ENCODE results near the gene SPTBN1. TPM values are rescaled to one million over a fixed set of nuclear protein-coding genes. Genes with fewer than 3 reads are reported as not detected.

The SPTBN1 gene
- total and polyA plus RNA-seq, 3 donors from 2014 or later: 143 to 366 (median 278) TPM

DNA sequence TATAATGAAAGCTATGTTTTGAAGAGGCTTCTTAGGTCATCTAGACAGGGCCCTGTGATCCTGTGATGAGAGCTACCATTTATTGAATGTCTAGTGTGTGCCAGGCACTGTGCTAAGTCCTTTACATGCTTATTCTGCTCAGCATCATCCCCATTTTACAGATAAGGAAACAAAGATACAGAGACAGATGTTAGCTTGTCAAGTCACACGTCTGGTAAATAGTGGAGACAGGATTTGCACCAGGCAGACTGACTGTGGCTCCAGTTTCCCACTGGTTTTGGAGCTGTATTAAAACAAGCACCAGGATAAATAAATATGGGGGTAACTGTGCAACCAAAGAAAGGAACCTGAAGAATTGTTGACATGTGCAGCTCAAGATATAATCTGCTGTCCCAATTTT, 248.1 kb downstream of the SPTBN1 start:
- no peaks in the 10 kb centered on the region for H3K36me3 ChIP-seq (ENCODE audit: low read depth, missing control alignments)
- H3K27me3 ChIP-seq: no peaks in the 10 kb centered on the region
- WGBS, 2 donors: 86 to 89% methylated on average over 1 of the region's 1 CpG
- H3K9me3 ChIP-seq: no peaks in the 10 kb centered on the region
- H3K4me3 ChIP-seq: no peak overlapping the region
- no peak overlapping the region for H3K27ac ChIP-seq
- TF ChIP-seq POLR2A (IDR thresholded peaks at IDR 0.05): no peak
- intact Hi-C loops (cut with DNase I; ENCODE audit: low total_unique reads): loop anchor here (5.0 kb wide), 1 partner anchor 492 kb away; no protein-coding TSS in a partner anchor
- no peaks in the 10 kb centered on the region for H3K4me1 ChIP-seq
- DNase-seq: no peak

DNA sequence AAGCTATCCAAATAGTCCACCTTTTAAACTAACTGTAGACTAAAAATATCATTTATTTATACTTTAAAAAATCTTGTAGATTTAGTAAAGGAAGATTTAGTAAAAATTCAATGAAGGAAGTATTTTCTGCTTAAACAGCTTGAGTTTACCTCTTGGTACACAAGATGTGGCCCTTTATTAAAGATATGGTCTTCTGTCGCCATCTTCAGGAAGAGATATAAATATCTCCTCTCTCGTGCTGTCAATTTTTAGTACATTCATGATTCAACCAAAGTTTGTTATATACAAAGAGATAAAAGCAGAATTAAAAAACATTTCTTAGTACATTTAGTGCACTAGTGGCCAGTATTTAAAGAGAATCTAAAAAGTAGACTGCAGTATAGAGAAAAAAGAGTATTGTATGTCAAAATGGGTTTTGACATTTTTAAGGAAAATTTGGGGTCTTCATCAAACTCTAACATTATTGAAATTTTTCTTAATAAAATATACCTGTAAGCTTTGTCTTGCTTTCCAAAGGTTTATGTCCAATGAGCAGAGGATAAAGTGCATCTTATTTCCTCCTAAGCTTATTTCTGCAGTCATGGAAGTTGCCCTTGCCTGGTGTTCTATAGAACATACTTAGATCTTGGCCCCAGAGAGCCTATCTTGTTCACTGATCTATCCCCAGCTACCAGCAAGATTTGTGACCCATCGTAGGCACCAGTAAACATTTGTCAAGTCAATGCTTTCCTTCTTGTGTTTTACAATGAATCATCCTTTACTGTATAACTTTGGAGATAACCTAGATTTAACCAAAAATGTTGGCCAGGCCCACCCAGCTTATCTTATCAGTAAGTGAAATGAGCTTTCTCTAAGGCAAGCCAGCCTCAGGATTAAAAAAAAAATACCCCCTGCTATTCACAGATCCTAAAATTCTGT, 248.8 kb downstream of the SPTBN1 start:
- Histone ChIP-seq H3K9me3 (no peaks in the 10 kb centered on the region), H3K27ac (no peak overlapping the region), H3K27me3 (no peaks in the 10 kb centered on the region), H3K36me3 (ENCODE audit: low read depth, missing control alignments) (no peaks in the 10 kb centered on the region), H3K4me3 (no peak overlapping the region), H3K4me1 (no peaks in the 10 kb centered on the region)
- WGBS, 2 donors: 21 to 25% methylated on average over 3 of the region's 3 CpGs
- TF ChIP-seq, protein P1, sequence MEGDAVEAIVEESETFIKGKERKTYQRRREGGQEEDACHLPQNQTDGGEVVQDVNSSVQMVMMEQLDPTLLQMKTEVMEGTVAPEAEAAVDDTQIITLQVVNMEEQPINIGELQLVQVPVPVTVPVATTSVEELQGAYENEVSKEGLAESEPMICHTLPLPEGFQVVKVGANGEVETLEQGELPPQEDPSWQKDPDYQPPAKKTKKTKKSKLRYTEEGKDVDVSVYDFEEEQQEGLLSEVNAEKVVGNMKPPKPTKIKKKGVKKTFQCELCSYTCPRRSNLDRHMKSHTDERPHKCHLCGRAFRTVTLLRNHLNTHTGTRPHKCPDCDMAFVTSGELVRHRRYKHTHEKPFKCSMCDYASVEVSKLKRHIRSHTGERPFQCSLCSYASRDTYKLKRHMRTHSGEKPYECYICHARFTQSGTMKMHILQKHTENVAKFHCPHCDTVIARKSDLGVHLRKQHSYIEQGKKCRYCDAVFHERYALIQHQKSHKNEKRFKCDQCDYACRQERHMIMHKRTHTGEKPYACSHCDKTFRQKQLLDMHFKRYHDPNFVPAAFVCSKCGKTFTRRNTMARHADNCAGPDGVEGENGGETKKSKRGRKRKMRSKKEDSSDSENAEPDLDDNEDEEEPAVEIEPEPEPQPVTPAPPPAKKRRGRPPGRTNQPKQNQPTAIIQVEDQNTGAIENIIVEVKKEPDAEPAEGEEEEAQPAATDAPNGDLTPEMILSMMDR (IDR thresholded peaks at IDR 0.05): peak; percentile 39 to 45 (median 45)
- no peak for TF ChIP-seq POLR2A (IDR thresholded peaks at IDR 0.05)
- no peak for DNase-seq
- intact Hi-C loops (cut with DNase I; ENCODE audit: low total_unique reads): loop anchor here (5.0 kb wide), 1 partner anchor 493 kb away; no protein-coding TSS in a partner anchor

DNA sequence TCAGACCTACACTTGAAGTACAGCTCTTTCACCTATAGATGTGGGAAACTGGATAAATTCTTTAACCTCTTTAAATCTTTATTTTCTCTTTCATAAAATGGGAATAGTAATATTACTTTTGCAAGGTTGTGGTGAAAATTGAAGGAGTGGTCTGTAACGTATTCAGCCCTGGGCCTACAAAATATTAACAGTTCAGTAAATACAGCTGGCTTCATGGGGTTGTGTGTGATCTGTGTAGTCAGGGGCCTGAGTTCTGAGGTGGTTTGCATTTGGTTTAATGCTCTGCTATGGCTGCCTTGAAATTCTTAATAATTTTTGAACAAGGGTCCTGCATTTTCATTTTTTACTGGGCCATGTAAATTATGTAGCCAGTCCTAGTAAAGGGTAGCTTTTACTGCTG, 250.5 kb downstream of the SPTBN1 start:
- Histone ChIP-seq H3K36me3 (ENCODE audit: low read depth, missing control alignments) (no peaks in the 10 kb centered on the region), H3K27me3 (no peaks in the 10 kb centered on the region), H3K4me3 (no peak overlapping the region), H3K27ac (no peak overlapping the region), H3K9me3 (no peaks in the 10 kb centered on the region), H3K4me1 (no peaks in the 10 kb centered on the region)
- TF ChIP-seq POLR2A (IDR thresholded peaks at IDR 0.05): no peak
- TF ChIP-seq, protein P1 (IDR thresholded peaks at IDR 0.05): no peak
- DNase-seq: no peak
- 89 to 96% methylated on average over 1 of the region's 1 CpG for WGBS, 2 donors
- intact Hi-C loops (cut with DNase I; ENCODE audit: low total_unique reads): no loop called here

DNA sequence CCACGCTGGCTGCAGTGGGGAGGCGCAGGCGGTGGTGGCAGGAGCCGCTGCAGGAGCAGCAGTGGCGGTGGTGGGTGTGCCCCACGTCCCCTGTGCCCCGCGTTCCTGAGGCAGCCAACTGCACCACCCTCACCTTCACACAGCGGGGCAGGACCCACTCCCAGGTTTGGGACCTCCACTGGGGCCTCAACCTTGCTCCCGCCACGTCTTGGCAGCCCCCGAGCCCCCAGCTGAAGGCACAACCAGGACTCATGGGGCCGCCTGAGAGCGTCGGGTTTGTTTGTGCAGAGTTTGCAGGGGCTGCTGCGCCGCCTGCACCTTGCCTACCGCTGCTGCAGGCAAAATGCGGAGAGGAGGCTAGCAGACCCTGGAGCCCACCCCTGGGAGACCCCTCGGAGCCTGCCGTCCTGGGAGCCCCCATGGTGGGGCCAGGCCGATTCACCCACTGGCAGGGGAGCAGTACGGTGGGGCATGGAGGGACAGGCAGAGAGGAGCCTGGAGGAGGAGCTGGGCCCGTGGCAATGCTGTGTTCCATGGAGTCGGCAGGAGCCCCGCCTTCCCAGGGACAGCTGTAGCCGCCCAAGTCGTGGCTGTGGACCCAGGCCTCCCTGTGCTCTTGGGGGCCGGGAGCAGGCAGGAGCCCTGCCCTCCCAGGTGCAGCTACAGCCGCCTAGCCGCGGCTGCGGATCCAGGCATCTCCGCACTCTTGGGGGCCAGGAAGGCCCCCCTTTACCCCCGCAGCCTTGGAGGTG, 252.6 kb downstream of the SPTBN1 start:
- DNase-seq: peak; percentile 58
- no peaks in the 10 kb centered on the region for H3K36me3 ChIP-seq (ENCODE audit: low read depth, missing control alignments)
- TF ChIP-seq, protein P1 (IDR thresholded peaks at IDR 0.05): no peak
- TF ChIP-seq POLR2A (IDR thresholded peaks at IDR 0.05): no peak
- peak overlapping the region; percentile 43 to 49 for H3K4me3 ChIP-seq
- intact Hi-C loops (cut with DNase I; ENCODE audit: low total_unique reads): no loop called here
- H3K9me3 ChIP-seq: no peaks in the 10 kb centered on the region
- H3K4me1 ChIP-seq: no peaks in the 10 kb centered on the region
- no peak overlapping the region for H3K27ac ChIP-seq
- no peaks in the 10 kb centered on the region for H3K27me3 ChIP-seq
- WGBS, 2 donors: 20 to 21% methylated on average over 11 to 32 of the region's 35 CpGs

DNA sequence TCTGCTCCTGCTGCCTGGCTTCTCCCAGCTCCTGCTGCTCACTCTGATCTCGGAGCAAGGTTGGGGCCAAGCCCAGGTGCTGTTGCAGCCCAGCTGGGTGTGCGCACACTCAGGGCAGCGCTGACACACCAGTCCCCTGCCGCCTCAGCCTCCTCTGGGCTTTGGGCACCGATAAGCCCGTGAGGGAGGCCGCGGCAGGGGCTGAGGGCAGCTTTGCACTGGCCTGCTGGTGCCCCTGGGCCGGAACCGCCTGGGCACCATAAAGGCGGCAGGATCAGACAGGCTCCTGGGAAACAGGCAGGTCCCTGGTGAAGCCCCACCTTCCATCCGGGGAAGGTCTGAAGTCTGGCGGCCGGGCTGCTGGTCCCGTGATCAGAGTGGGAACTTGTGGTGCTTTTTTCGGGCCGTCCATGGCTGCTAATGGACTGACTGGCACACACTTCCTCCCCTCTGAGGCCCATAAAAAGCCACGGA, 253.2 kb downstream of the SPTBN1 start:
- Histone ChIP-seq H3K9me3 (no peaks in the 10 kb centered on the region), H3K27me3 (no peaks in the 10 kb centered on the region), H3K4me1 (no peaks in the 10 kb centered on the region), H3K27ac (no peak overlapping the region), H3K36me3 (ENCODE audit: low read depth, missing control alignments) (no peaks in the 10 kb centered on the region), H3K4me3 (peak overlapping the region; percentile 43 to 49)
- no peak for DNase-seq
- 33 to 44% methylated on average over 3 to 18 of the region's 18 CpGs for WGBS, 2 donors
- TF ChIP-seq POLR2A (IDR thresholded peaks at IDR 0.05): no peak
- TF ChIP-seq, protein P1 (IDR thresholded peaks at IDR 0.05): no peak
- intact Hi-C loops (cut with DNase I; ENCODE audit: low total_unique reads): no loop called here
